T-helper 9 cell (primary cell): ENCODE data around the gene TMEM63B.
A peak's percentile ranks its signal among the peaks of the same experiment; 100 is the strongest.
"Not testable (repeated sequence)": the region's sequence is repeated elsewhere in the genome, so short reads cannot be mapped to it uniquely, and the experiment has no call there.

ENCODE experiments used
- DNase-seq: peaks from one replicate; pipeline ENCODE4 v3.0.0-alpha.2; 2020

The TMEM63B gene

GRCh38 chr6:44172731-44173500, 45.6 kb downstream of the TMEM63B start:
- peak; percentile 69 for DNase-seq

GRCh38 chr6:44176130-44176761, 48.9 kb downstream of the TMEM63B start:
- no peak for DNase-seq

GRCh38 chr6:44176762-44177509, 49.6 kb downstream of the TMEM63B start:
- DNase-seq = no peak

- DNase-seq = no peak
Measured at GRCh38 chr6:44177691-44178423, 50.5 kb downstream of the TMEM63B start.

GRCh38 chr6:44178424-44179071, 51.2 kb downstream of the TMEM63B start:
- DNase-seq = no peak

- no peak for DNase-seq
Measured at GRCh38 chr6:44179072-44179536, 51.8 kb downstream of the TMEM63B start.

GRCh38 chr6:44179648-44180047, 52.3 kb downstream of the TMEM63B start:
- DNase-seq = no peak

GRCh38 chr6:44180406-44180805, 53.1 kb downstream of the TMEM63B start:
- DNase-seq = no peak

- DNase-seq = no peak
Measured at GRCh38 chr6:44180886-44181285, 53.5 kb downstream of the TMEM63B start.

GRCh38 chr6:44181784-44182183, 54.4 kb downstream of the TMEM63B start:
- not testable (repeated sequence) for DNase-seq

- no peak for DNase-seq
Measured at GRCh38 chr6:44182911-44183390, 55.6 kb downstream of the TMEM63B start.

GRCh38 chr6:44183783-44184182, 56.4 kb downstream of the TMEM63B start:
- no peak for DNase-seq

- not testable (repeated sequence) for DNase-seq
Measured at GRCh38 chr6:44185356-44185755, 58.0 kb downstream of the TMEM63B start.

GRCh38 chr6:44185953-44186634, 58.7 kb downstream of the TMEM63B start:
- no peak for DNase-seq

- no peak for DNase-seq
Measured at GRCh38 chr6:44186635-44187025, 59.3 kb downstream of the TMEM63B start.

- DNase-seq = no peak
Measured at GRCh38 chr6:44188819-44189218, 61.5 kb downstream of the TMEM63B start.

- no peak for DNase-seq
Measured at GRCh38 chr6:44189257-44189656, 61.9 kb downstream of the TMEM63B start.

GRCh38 chr6:44190715-44191114, 63.4 kb downstream of the TMEM63B start:
- no peak for DNase-seq

- no peak for DNase-seq
Measured at GRCh38 chr6:44192428-44193041, 65.2 kb downstream of the TMEM63B start.

GRCh38 chr6:44193307-44193910, 66.1 kb downstream of the TMEM63B start:
- no peak for DNase-seq

- no peak for DNase-seq
Measured at GRCh38 chr6:44194326-44194725, 67.0 kb downstream of the TMEM63B start.
